ENCODE measurements around the gene MOG.

MOG gene

GRCh38 chr6:29678114-29678513 is 21.2 kb downstream of the MOG start:
- DNase-seq: no peak

GRCh38 chr6:29679962-29680361 is 23.1 kb downstream of the MOG start:
- no peak for DNase-seq

- no peak for DNase-seq
Measured at GRCh38 chr6:29680416-29680815, 23.5 kb downstream of the MOG start.

- no peak for DNase-seq
Measured at GRCh38 chr6:29680904-29681303, 24.0 kb downstream of the MOG start, which contains the start of gene ZFP57. Gene ZFP57, minus strand, starts transcription at chr6:29681152. Its CDS starts 4,149 bp downstream, at chr6:29677003.

GRCh38 chr6:29681811-29682210 is 24.9 kb downstream of the MOG start:
- DNase-seq: no peak

GRCh38 chr6:29685718-29686326 is 28.9 kb downstream of the MOG start:
- no peak for DNase-seq

GRCh38 chr6:29694637-29695036 is 37.7 kb downstream of the MOG start:
- no peak for DNase-seq

GRCh38 chr6:29696147-29697125 is 39.5 kb downstream of the MOG start:
- DNase-seq: no peak

GRCh38 chr6:29702519-29703103 is 45.7 kb downstream of the MOG start:
- peak; percentile 82 for DNase-seq

GRCh38 chr6:29705389-29706231 is 48.7 kb downstream of the MOG start:
- no peak for DNase-seq

- DNase-seq: peak; percentile 71
Measured at GRCh38 chr6:29708432-29709179, 51.7 kb downstream of the MOG start.

GRCh38 chr6:29709188-29709587 is 52.3 kb downstream of the MOG start:
- no peak for DNase-seq

- no peak for DNase-seq
Measured at GRCh38 chr6:29710281-29710941, 53.5 kb downstream of the MOG start.

GRCh38 chr6:29720863-29721262 is 64.0 kb downstream of the MOG start:
- DNase-seq: no peak

Data from activated gamma-delta T cell treated with Interleukin-2 at 50 U/mL for 16 hours (primary cell).